B cell (primary cell): ENCODE results near the gene CEACAM21. TPM values are rescaled to one million over a fixed set of nuclear protein-coding genes. Genes with fewer than 3 reads are reported as not detected.

Source experiments
- ATAC-seq: fragments of 200-7000 bp; cut with Tn5 transposase; one replicate; pipeline ENCODE4 v1.10.0; 2021; ENCODE audit warnings: low read depth, mild to moderate bottlenecking, moderate number of reproducible peaks, moderate library complexity
- CTCF ChIA-PET: fragments of 350-600 bp; sonication (Branson Sonifier 250); formaldehyde crosslinking; loops from one replicate; lab custom pipeline; 2021; ENCODE audit warnings: antibody characterized with exemption, inconsistent platforms; lab: Charles Lee
- POLR2A ChIA-PET: fragments of 350-600 bp; sonication (Branson Sonifier 250); formaldehyde crosslinking; loops from one replicate; lab custom pipeline; 2021; ENCODE audit warnings: antibody characterized with exemption; lab: Charles Lee
- DNase-seq: peaks from one replicate; pipeline ENCODE4 v3.0.0; 2013
- H2AFZ ChIP-seq: 2 replicates; pipeline ENCODE4 v1.6.1; 2012; ENCODE audit warnings: mild to moderate bottlenecking, low read depth, low read length; ENCODE audit not compliant: insufficient read depth, poor library complexity, severe bottlenecking
- H3K27ac ChIP-seq, 2 donors: 1 replicate in 1 of 2; 2 replicates in 1 of 2; pipeline ENCODE4 v1.5.1; 2012 to 2013; ENCODE audit warnings: low read length in 2 of 2, mild to moderate bottlenecking in 2 of 2, moderate library complexity in 1 of 2
- H3K27me3 ChIP-seq, 4 experiments: fragments of 200-600 bp in 1 of 4; sonication (generic) in 1 of 4; replicated peaks in 1 of 4; 1 replicate in 2 of 4; 2 replicates in 2 of 4; pipeline versions ENCODE4 v1.6.1 to v1.7.0; 2013 to 2016; ENCODE audit warnings: low read length in 3 of 4, mild to moderate bottlenecking in 2 of 4, mixed read lengths in 1 of 4, moderate library complexity in 1 of 4; ENCODE audit not compliant: insufficient read depth in 4 of 4, control insufficient read depth in 3 of 4; ENCODE audit errors: control extremely low read depth in 1 of 4
- H3K36me3 ChIP-seq, 2 experiments: replicated peaks in 1 of 2; 1 replicate in 1 of 2; 2 replicates in 1 of 2; pipeline versions ENCODE4 v1.6.1 to v1.7.1; 2013; ENCODE audit warnings: low read length in 1 of 2; ENCODE audit not compliant: insufficient read depth in 2 of 2, control insufficient read depth in 1 of 2; ENCODE audit errors: control extremely low read depth in 1 of 2, extremely low read depth in 1 of 2
- H3K4me1 ChIP-seq, 2 donors: fragments of 200-600 bp in 1 of 2; sonication (generic) in 1 of 2; 1 replicate in 1 of 2; 2 replicates in 1 of 2; pipeline versions ENCODE4 v1.5.1 to v1.6.1; 2013 to 2017; ENCODE audit warnings: low read length in 2 of 2; ENCODE audit not compliant: control insufficient read depth in 2 of 2, insufficient read depth in 2 of 2
- H3K4me2 ChIP-seq: replicated peaks from 2 replicates; pipeline ENCODE3; 2012; ENCODE audit warnings: mild to moderate bottlenecking, low read depth, low read length; ENCODE audit not compliant: poor library complexity, severe bottlenecking
- H3K4me3 ChIP-seq, 5 experiments: fragments of 200-600 bp in 1 of 5; sonication (generic) in 1 of 5; 1 replicate in 3 of 5; 2 replicates in 2 of 5; pipeline versions ENCODE4 v1.5.1 to v1.7.0; 2011 to 2016; ENCODE audit warnings: low read length in 4 of 5, mild to moderate bottlenecking in 4 of 5, low read depth in 2 of 5, control low read depth in 1 of 5, moderate library complexity in 1 of 5; ENCODE audit not compliant: insufficient read depth in 1 of 5; ENCODE audit errors: control extremely low read depth in 1 of 5, extremely low read depth in 1 of 5
- H3K79me2 ChIP-seq: fragments of 200-600 bp; sonication (generic); one replicate; pipeline ENCODE4 v1.6.0; 2016; ENCODE audit warnings: low read length; ENCODE audit not compliant: control insufficient read depth, insufficient read depth
- H3K9ac ChIP-seq: fragments of 200-600 bp; sonication (generic); 2 replicates; pipeline ENCODE4 v1.6.1; 2017; ENCODE audit warnings: mild to moderate bottlenecking, low read length, moderate library complexity
- H3K9me3 ChIP-seq, 3 donors: one replicate each; pipeline versions ENCODE4 v1.6.1 to v1.7.1; 2013; ENCODE audit warnings: low read length in 2 of 3; ENCODE audit not compliant: control insufficient read depth in 2 of 3, insufficient read depth in 1 of 3; ENCODE audit errors: control extremely low read depth in 1 of 3
- H4K20me1 ChIP-seq: 2 replicates; pipeline ENCODE4 v1.6.0; 2012; ENCODE audit warnings: mild to moderate bottlenecking, low read length; ENCODE audit not compliant: insufficient read depth, control insufficient read depth, poor library complexity, severe bottlenecking
- H3K27ac Mint-ChIP-seq: one replicate; pipeline ENCODE4 v1.8.0; 2021; ENCODE audit warnings: mixed read lengths
- H3K27me3 Mint-ChIP-seq: one replicate; pipeline ENCODE4 v1.8.0; 2021; ENCODE audit warnings: mixed read lengths
- H3K4me1 Mint-ChIP-seq: one replicate; pipeline ENCODE4 v1.8.0; 2021; ENCODE audit warnings: mixed read lengths
- H3K4me3 Mint-ChIP-seq: one replicate; pipeline ENCODE4 v1.8.0; 2021; ENCODE audit warnings: mixed read lengths
- H3K9me3 Mint-ChIP-seq: one replicate; pipeline ENCODE4 v1.8.0; 2022; ENCODE audit warnings: mixed read lengths; ENCODE audit not compliant: insufficient read depth
- EZH2 ChIP-seq: IDR thresholded peaks from 2 replicates; pipeline ENCODE4 v1.6.1; 2012; ENCODE audit warnings: borderline replicate concordance, low read depth, mild to moderate bottlenecking, moderate library complexity, low read length; ENCODE audit not compliant: insufficient read depth, poor library complexity, severe bottlenecking
- WGBS: methylation state at CpG from one replicate; pipeline ENCODE4 v1.1.5; 2013; ENCODE audit warnings: missing lambda C conversion rate; ENCODE audit not compliant: insufficient coverage; 5-methylcytosine and 5-hydroxymethylcytosine counted together
- intact Hi-C: fragments of 100-400 bp; cut with micrococcal nuclease; formaldehyde crosslinking; loops from one replicate; pipeline ENCODE4 v1.10.0; 2022
- polyA plus RNA-seq: library from polyadenylated mRNA; depleted of rRNA; stranded (reverse); fragments of >200 nt; gene quantifications from 2 replicates; pipeline ENCODE4 v1.2.3, GENCODE V29; 2012
- total RNA-seq, 2 donors: library from RNA; stranded (reverse); fragments of 120-200 nt in 1 of 2; gene quantifications; 1 replicate in 1 of 2; 2 replicates in 1 of 2; pipeline versions ENCODE4 v1.2.3 to v1.2.4, GENCODE V29; 2013 to 2022
- TF ChIP-seq, protein P1 (sequence below): fragments of 200-600 bp; IDR thresholded peaks from one replicate; pipeline ENCODE4 v1.8.0; 2022; ENCODE audit warnings: antibody characterized with exemption, mild to moderate bottlenecking

The CEACAM21 gene
- total and polyA plus RNA-seq, 2 donors (not counting 1 experiment from before 2014, with no cell fraction given) = 18.9 to 27.3 TPM

- H3K9ac ChIP-seq = no peak overlapping the region
- Mint-ChIP-seq H3K4me3 (no peak overlapping the region), H3K27ac (no peak overlapping the region)
Observed at GRCh38 chr19:41569481-41570150, 6.3 kb upstream of the CEACAM21 start.

More at GRCh38 chr19:41569481-41570150, 6.3 kb upstream of the CEACAM21 start:
- Mint-ChIP-seq H3K9me3 (no peaks in the 10 kb centered on the region), H3K27me3 (peaks cover 5% of the 10 kb centered on the region), H3K4me1 (peaks cover 11% of the 10 kb centered on the region)
- Histone ChIP-seq H4K20me1 (peaks cover 23% of the 10 kb centered on the region), H3K36me3 (peaks cover 1 to 3% of the 10 kb centered on the region in 2 experiments), H3K4me3 (no peak overlapping the region), H3K79me2 (peaks cover 64% of the 10 kb centered on the region), H2AFZ (no peak overlapping the region), H3K4me2 (no peak overlapping the region), H3K4me1 (peaks cover 17 to 19% of the 10 kb centered on the region in 2 donors), H3K9me3 (no peaks in the 10 kb centered on the region), H3K27ac (no peak overlapping the region), H3K27me3 (peaks cover 0 to 9% (median 3%) of the 10 kb centered on the region in 4 experiments)
- POLR2A ChIA-PET = interaction anchor here (0.9 to 1.9 kb wide), 2 partner anchors 24 to 48 kb away, joined by 5 to 6 read pairs; no protein-coding TSS in a partner anchor
- 85% methylated on average over 11 of the region's 11 CpGs for WGBS
- TF ChIP-seq, protein P1, sequence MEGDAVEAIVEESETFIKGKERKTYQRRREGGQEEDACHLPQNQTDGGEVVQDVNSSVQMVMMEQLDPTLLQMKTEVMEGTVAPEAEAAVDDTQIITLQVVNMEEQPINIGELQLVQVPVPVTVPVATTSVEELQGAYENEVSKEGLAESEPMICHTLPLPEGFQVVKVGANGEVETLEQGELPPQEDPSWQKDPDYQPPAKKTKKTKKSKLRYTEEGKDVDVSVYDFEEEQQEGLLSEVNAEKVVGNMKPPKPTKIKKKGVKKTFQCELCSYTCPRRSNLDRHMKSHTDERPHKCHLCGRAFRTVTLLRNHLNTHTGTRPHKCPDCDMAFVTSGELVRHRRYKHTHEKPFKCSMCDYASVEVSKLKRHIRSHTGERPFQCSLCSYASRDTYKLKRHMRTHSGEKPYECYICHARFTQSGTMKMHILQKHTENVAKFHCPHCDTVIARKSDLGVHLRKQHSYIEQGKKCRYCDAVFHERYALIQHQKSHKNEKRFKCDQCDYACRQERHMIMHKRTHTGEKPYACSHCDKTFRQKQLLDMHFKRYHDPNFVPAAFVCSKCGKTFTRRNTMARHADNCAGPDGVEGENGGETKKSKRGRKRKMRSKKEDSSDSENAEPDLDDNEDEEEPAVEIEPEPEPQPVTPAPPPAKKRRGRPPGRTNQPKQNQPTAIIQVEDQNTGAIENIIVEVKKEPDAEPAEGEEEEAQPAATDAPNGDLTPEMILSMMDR = no peak
- no peak for TF ChIP-seq EZH2
- DNase-seq (no peak), ATAC-seq (no peak)
- intact Hi-C loops = loop anchor here (1.0 to 10.0 kb wide), 4 partner anchors 53 to 305 kb away; partner anchors contain the start of gene HNRNPUL1
- CTCF ChIA-PET = interaction anchor here (0.6 to 18.0 kb wide), 27 partner anchors 11 to 446 kb away, joined by 3 to 549 read pairs (median 5); partner anchors contain the start of genes CCDC97, DMAC2, ERICH4 and HNRNPUL1
